ENCODE measurements around the gene BSND.

BSND gene

DNA sequence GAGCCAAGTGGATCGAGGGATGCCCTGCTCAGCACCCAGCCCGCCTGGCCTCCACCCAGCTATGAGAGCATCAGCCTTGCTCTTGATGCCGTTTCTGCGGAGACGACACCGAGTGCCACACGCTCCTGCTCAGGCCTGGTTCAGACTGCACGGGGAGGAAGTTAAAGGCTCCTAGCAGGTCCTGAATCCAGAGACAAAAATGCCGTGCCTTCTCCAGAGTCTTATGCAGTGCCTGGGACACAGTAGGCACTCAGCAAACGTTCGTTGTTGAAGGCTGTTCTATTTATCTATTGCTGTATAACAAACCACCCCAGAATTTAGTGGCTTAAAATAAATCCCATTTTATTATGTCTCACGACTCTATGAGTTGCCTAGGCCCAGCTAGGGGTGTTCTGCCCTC is 6.8 kb upstream of the BSND start:
- no peak for DNase-seq

DNA sequence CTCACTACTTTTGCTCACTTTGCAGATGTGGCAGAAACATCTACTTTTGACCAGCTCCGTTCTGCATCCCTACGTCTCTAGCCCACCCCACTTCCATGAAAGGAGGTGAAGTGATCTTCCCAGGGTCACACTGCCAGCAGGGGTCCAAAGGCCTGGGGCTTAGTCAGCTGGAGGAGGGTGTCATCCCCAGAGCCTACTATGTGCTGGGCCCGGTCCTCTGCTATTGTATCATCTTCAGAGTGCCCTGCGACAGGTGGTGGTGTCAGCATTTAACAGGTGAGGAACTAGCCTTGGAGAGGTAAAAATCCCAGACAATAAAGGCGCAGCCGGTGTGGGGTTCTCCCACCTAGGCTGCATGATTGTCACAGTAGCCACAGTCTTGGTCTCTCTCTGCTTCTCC is 5.6 kb upstream of the BSND start:
- no peak for DNase-seq

DNA sequence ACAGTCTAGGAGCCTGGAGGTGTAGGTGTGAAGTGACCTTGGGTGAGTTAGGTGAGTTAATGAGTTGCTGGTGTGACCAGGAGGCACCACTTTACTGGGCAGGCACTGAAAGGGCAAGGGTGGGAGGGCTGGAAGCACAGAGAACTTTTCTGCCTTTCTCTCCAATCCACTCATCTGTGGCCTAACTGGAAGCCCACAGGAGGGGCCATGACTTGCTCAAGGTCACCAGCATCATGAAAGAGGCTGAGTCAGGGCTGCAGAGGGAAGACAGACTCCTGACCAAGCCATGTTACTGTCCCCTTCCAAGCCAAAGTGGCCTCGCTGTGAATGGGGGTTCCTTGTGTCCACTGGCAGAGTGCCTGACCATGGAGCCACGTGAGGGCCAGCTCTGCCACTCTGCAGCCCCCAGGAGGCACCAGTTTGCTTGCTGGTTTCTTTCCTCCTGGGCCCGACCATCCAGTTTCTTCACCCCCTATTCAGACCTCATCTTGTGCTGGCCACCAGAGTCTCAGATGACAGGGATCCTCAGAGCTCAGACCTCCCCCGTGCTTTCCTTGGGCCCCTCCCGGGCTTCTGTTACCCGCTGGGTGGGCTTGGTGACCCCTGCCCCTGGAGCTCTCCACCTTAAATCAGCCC is 4.3 kb upstream of the BSND start:
- DNase-seq, result no peak

DNA sequence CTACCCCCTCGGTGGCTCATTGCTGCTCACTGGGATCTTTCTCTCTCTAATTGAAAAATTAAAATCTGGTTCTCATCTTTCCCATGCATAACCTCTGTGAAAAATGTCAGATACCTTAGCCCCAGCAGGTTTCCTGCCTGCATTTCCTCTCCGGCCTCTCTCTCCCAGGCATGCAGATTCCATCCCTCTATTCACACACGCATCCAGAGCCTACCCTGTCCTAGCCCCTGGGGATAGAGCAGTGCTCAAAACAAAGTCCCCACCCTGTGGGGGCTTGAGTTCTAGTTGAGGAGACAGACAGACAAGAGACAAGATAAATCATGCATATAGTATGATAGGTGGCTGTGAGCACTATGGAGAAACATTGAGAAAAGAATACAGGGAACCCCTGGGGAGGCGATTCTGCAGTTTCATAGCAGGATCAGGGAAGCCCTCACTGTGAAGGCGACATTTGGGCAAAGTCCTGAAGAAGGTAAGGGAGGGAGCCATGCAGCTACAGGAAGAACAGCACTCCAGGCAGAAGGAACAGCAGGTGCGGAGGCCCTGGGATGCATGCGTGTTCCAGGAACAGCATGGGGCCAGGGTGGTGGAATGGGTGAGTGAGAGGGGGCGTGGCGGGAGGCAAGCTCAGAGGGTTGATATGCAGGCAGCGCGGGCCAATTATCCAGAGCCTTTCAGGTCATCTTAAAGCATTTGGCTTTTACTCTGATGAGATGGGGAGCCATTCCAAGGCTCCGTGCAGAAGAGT is 3.5 kb upstream of the BSND start:
- no peak for DNase-seq

DNA sequence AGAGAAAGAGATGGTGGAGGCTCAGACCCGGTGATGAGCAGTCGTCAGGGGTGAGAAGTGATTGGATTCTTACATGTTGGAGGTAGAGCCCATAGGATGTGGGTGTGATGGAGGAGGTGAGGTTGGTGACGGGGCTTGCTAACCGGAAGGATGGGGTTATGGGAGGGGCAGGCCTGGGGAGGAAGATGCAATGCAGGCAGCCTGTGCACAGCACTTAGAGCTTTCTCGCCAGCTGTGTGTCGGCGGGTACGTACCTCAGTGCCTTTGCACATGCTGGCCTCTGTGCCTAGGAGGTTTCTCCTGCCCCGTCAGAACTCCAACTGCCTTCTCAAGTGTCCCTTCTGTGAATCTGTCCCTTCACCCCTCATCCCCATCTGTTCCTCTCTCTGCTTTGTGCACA is 2.9 kb upstream of the BSND start:
- DNase-seq, result no peak

DNA sequence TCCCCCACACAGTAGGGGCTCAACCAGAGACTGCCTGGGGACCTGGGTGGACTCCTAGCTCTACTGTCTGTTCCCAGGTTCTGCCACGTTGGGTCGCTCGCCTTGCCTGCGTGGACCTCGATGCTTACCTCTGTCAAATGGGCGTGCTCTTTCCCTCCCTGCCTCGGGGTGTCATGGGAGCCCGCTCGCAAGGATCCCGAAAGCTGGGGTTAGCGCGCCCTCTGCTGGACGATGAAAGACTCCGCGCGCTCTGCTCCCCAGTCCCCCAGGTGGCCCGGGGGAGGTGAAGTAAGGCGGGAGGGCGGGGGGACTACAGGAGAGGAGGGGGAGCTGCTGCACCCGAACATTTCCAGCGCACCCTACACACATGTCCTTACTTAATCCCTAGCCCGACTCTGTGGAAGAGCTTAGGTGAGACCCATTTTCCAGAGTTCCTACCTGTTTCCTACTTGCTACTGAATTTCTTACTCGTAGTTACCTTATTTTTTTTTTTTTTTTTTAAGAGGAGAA is 2.3 kb upstream of the BSND start:
- DNase-seq, result peak in 44 of 56 donors; percentile 4 to 78 (median 24)

DNA sequence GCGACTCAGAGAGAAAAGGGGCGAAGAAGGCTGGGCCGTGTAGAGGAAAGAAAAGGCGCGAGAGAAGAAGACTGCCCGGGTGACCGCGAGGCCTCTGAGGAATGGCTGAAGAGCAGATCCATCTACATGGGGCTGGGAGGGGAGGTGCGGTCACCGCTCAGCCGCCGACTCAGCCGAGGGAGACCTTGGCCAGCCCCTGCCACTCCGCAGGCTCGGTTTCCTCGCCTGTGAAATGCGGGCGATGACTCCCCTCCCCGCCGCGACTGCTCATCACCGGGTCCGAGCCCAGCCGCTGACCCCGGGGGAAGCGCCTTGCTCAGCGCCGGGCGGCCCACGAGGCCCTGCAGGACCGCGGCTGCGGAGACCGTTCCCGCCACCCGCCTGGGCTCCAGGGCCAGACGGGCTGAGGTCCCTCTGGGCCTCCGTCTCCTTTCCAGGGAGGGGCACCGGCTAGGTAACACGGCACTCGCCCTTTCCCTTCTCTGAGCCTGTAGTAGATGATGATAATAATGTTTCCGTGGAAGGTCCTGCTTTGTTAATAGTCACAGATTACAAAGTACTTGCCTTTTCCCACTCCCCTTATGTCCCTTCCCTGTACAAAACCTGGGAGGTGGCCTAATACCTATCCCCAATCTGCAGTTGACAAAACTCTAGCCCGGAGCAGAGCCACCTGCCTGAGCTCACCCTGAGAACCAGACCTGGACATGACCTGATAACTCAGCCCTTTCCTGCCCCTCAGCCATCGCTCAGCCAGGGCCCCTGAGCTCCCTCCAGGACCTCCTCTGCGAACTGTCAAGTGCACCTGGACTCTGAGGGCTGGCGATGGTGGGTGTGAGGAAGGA is 1.6 kb upstream of the BSND start:
- no peak for DNase-seq

DNA sequence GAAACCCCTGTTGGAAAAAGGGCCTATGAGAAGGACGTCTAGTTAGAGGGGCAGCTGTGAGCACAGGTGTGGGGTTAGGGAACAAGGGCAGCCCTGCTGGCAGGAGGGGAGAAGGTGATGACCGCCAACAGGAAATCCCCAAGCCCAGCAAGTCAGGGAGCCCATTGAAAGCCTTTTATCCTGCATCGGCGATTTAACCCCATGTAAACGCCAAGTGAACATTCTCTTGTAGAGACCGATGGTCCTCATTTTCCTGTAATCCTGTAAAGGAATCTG is 1.1 kb upstream of the BSND start:
- no peak for DNase-seq

DNA sequence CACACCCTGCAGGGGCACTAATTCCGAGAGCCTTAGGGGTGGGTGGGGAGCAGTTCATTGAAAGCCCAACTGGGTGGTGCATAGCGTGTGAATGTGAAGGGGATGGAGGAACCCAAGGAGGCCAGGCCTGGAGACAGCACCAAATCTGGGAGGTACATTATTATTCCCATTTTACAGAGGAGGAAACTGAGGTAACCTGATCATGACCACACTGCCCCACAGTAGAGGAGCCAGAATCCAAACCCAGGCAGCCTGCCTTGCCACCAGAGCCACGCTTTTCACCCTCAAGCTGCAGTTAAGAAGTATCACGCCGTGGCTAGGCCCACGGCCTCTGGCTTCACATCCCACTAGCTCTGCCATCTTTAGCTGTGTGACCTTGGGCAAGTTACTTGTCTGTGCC is 633 bp upstream of the BSND start:
- DNase-seq, result no peak

DNA sequence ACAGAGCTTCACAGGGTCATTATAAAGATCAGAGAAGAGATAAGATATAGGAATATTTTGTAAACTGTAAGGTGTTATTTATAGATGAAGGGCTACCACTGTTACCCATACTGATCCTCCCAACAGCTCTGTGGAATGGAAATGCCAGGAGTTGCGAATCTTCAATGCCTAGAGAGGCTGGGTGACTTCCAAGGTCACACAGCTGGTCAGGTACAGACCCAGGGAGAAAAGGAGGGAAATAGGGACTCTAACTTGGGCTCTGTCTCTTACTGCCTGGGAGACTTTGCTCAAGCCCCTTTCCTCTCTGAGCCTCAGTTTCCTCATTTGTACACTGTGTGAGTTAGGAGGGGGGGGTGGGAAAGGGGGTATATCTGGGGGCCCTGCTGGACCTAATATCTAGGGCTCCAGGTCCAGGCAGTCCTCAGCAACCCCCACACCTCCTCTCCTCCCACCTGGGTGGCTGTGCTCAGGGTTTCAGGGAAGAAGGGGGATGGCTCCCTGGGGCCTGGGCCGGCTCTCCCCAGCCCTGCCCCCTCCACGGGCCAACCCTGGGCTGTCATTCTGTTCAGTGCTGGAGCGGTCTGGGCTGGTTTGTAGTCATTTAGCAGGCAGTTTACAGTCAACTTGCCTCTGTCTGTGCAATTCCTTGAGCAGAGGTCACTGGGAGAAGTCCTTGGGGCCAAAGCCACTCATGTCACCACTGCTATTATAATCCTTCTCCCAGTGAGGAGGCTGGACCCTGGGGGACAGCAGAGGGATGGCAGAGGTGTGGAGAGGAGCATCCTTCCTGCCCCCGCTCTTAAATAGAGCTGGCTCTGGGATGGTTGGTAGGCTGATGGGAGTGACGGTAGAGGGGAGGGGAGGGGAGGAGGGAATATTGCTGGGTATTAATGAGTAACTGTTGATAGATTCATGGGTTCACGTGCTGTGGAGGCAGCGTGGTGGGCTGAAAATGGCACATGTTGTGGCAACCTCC is 1.7 kb downstream of the BSND start:
- DNase-seq, result no peak

DNA sequence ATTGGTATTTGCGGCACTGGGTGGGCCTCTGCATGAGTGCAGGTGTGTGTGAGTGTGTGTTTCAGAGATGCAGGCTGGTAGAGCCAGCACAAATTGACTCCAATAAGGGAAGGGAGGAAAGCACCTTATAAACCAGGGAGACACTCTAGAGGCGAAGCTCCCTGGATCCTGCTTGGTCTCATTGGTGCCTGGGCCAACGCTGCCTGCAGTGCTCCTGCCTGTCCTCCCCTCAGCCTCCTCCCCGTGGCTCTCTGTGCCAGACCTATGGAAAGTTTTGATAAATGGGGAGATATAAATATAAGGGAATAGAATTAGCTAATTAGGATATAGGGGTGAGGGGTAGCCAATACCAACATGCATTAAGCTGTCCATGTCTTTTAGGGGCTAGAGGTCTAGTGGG is 2.6 kb downstream of the BSND start:
- DNase-seq, result no peak

DNA sequence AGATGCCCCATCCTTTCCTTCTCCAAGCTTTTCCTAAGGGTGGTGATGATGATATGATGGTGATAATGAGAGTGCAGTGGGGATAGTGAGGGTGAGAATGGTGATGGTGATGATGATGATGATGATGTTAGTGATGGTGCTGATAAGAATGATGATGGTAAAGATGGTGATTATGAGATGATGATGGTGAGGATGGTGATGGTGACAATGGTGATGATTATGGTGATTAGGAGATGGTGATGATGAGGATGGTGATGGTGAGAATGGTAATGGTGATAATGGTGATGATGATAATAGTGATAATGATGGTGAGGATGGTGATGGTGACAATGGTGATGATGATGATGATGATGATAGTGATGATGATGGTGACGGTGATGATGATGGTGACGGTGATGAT is 4.0 kb downstream of the BSND start:
- DNase-seq, result no peak

DNA sequence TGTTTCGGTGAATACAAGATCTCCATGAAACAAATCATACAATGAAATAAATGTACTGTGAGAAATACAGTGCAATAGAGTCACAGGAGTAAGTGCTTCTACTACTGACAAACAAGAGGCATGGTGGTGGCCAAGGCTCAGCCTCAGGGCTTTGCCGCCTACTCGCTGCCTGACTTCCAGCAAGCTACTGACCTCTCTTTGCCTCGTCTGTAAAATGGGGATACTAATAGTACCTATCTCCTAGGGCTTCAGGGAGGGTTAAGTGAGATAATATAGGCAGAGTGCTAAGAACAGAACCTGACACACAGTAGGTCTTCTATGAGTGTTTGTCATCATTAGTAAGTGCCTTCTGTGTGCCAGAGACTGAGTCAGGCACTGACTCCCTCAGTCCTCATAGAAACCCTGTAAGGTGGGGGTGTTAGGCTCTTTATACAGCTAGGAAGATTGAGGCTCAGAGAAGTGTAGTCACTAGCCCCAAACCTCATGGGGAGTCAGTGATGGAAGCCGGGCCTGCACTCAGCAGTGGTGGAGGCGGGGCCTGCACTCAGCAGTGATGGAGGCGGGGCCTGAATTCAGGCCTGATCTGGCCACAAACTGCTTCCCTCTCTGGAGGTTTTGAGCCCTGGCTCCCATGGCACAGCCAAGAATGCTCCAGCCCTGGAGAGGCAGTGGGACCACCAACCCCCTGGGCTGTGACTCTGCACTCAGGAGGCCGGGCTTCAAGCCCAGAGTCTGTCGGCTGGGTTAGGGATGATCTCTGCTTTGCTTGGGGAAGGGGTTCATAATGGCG is 6.8 kb downstream of the BSND start:
- DNase-seq, result no peak

DNA sequence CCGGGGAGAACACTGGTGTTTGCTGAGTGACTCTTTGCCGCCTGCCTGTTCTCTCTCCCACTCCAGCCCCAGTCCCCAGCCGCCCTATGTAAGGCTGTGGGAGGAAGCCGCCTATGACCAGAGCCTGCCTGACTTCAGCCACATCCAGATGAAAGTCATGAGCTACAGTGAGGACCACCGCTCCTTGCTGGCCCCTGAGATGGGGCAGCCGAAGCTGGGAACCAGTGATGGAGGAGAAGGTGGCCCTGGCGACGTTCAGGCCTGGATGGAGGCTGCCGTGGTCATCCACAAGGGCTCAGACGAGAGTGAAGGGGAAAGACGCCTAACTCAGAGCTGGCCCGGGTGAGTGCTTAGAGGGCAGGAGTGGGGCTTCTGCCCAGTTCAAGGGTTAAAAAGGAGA is 8.2 kb downstream of the BSND start:
- DNase-seq, result no peak

DNA sequence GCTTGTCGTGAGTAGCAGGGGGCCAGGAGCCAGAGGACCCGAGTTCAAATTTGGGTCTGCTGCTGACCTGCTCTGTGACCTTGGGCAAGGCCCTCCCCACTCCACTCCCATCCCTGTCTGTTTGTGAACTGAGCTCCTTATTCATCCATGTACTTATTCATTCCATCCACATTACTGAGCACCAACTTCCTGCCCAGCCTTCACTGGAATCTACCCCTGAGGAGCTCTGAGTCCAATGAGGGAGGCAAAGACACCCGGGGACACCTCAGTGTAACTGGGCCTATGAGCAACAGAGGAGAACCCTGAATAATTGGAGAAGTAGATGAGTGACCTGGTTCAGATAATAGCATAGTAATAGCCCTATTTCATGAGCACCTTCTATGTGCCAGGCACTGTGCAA is 8.9 kb downstream of the BSND start:
- DNase-seq, result no peak

DNA sequence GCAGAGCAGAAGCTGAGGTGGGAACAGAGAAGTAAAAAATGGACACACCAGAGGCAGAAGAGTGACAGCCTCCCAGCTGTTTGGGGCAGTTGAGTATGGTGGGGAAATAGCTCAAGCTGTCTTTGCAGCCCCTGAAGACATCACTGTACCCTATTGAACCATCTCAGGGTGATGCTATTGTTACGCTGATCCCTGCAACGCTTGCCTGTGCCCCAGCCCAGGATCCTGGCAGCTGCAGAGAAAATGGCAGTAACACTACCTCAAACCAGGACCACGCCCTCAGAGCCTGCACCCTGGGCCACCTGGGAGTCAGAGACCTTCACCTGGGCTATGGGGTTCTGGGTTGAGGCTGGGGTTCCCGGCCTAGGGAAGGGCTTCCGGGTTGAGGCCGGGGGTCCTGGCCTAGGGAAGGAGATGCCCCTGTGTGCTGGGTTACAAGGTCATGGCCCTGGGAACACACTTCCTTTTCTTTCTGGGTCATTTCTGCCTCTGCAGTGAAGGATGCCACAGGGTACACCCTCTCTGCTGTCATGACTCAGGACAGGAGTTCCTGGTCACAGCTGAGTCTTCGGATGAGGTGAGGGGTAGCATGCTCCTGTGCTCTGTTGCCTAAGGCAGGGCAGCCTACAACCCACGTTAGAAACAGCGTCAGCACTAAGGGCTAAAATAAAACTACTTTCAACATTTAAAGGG is 11.6 kb downstream of the BSND start:
- DNase-seq, result no peak

DNA sequence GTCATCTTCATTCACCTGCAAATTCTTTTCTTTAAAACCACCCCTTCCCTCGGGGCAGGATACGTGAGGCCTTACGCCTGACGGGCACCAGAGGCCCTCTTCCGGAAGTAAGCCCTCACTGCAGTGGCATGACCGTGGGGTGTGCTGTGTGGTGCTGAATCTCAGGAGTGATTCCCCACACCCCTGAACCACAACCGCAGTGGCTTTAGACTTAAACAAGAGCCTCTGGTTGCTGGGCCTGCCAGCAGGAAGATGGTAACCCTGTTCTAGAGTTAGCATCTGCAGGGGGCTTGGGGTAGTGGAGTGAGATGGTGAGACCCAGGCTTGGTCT is 12.1 kb downstream of the BSND start:
- DNase-seq, result no peak

DNA sequence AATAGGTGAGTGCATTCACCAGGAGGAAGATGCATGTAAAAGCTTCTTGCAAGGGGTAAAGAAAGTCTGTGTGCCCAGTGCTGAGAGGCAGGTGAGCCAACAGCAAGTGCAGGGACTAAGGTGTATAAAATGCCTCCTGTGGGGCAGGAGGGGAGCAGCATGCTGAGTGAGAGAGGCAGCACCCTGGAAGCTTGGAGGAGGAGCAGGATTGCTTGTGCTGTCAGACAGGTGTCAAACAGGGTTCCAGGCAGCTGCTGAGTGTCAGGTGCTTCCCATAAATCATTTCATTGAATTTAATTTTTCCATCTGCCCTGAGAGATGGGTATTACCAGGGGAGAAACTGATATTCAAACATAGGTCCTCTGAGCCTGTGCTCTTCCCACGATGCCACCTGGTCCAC is 13.9 kb downstream of the BSND start:
- DNase-seq, result no peak

DNA sequence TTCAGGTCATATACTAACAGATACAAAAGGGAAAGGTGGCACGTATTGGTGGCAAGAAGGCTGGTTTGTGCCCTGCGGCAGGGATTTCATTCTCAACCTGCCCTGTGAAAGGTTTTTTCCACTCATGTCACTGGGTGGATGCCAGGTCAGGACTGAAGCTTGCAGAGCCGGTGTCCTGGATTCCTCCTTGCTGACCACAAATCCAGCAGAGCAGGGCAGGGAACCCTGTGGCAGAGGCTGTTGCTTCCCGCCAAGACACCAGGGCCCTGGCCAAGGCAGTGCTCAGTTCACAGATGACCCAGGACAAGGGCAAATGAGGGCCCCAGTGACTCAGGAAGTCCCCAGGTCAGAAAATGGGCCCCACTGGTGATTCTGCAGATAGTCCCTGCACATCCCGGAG is 16.4 kb downstream of the BSND start:
- DNase-seq, result no peak
